ENCODE measurements around the gene AFF4.

DNA sequence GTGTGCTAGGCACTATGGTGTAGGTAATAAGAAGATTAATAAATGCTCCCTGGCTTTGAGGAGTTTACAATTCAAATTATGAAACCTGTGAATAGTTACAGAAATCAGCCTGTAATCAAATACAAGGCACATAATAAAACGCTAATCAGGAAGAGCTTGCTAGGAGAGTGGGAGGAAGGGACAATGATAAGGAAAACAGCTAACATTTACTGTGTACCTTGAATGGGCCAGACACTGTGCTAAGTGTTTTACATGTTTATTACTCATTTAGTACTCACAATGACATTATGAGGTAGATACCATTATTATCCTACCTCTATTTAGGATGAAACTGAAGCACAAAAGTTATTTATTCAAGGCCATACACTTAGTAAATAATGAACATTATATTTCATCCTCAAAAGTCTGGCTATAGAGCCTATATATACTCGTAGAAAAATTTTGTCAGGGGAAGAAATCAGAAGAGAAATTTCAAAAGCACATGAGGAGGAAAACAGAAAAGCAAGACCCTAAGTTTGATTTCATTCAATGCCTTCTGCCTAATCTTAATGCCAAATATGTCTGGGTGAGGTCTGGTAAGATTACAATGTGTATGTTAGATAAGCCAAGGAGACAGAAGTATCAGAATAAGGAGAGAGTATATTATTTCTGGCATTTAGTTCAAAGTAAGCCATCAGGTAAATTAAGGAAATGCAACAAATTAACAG, 35.9 kb downstream of the AFF4 start:
- no peak for TF ChIP-seq EP300 (IDR thresholded peaks at IDR 0.05)
- TF ChIP-seq BHLHE40 (IDR thresholded peaks at IDR 0.05; ENCODE audit: low read depth, low read length): no peak
- TF ChIP-seq POLR2A (IDR thresholded peaks at IDR 0.05; ENCODE audit: low read length): no peak
- TF ChIP-seq, protein P1, sequence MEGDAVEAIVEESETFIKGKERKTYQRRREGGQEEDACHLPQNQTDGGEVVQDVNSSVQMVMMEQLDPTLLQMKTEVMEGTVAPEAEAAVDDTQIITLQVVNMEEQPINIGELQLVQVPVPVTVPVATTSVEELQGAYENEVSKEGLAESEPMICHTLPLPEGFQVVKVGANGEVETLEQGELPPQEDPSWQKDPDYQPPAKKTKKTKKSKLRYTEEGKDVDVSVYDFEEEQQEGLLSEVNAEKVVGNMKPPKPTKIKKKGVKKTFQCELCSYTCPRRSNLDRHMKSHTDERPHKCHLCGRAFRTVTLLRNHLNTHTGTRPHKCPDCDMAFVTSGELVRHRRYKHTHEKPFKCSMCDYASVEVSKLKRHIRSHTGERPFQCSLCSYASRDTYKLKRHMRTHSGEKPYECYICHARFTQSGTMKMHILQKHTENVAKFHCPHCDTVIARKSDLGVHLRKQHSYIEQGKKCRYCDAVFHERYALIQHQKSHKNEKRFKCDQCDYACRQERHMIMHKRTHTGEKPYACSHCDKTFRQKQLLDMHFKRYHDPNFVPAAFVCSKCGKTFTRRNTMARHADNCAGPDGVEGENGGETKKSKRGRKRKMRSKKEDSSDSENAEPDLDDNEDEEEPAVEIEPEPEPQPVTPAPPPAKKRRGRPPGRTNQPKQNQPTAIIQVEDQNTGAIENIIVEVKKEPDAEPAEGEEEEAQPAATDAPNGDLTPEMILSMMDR (IDR thresholded peaks at IDR 0.05): no peak
- TF ChIP-seq, protein P2, sequence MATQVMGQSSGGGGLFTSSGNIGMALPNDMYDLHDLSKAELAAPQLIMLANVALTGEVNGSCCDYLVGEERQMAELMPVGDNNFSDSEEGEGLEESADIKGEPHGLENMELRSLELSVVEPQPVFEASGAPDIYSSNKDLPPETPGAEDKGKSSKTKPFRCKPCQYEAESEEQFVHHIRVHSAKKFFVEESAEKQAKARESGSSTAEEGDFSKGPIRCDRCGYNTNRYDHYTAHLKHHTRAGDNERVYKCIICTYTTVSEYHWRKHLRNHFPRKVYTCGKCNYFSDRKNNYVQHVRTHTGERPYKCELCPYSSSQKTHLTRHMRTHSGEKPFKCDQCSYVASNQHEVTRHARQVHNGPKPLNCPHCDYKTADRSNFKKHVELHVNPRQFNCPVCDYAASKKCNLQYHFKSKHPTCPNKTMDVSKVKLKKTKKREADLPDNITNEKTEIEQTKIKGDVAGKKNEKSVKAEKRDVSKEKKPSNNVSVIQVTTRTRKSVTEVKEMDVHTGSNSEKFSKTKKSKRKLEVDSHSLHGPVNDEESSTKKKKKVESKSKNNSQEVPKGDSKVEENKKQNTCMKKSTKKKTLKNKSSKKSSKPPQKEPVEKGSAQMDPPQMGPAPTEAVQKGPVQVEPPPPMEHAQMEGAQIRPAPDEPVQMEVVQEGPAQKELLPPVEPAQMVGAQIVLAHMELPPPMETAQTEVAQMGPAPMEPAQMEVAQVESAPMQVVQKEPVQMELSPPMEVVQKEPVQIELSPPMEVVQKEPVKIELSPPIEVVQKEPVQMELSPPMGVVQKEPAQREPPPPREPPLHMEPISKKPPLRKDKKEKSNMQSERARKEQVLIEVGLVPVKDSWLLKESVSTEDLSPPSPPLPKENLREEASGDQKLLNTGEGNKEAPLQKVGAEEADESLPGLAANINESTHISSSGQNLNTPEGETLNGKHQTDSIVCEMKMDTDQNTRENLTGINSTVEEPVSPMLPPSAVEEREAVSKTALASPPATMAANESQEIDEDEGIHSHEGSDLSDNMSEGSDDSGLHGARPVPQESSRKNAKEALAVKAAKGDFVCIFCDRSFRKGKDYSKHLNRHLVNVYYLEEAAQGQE (IDR thresholded peaks at IDR 0.05): no peak
- no peak for TF ChIP-seq MYC (IDR thresholded peaks at IDR 0.05; ENCODE audit: borderline replicate concordance, low read length)
- no peak for TF ChIP-seq SMC3 (IDR thresholded peaks at IDR 0.05)
- TF ChIP-seq RFX5 (IDR thresholded peaks at IDR 0.05): no peak
- TF ChIP-seq, protein P3, sequence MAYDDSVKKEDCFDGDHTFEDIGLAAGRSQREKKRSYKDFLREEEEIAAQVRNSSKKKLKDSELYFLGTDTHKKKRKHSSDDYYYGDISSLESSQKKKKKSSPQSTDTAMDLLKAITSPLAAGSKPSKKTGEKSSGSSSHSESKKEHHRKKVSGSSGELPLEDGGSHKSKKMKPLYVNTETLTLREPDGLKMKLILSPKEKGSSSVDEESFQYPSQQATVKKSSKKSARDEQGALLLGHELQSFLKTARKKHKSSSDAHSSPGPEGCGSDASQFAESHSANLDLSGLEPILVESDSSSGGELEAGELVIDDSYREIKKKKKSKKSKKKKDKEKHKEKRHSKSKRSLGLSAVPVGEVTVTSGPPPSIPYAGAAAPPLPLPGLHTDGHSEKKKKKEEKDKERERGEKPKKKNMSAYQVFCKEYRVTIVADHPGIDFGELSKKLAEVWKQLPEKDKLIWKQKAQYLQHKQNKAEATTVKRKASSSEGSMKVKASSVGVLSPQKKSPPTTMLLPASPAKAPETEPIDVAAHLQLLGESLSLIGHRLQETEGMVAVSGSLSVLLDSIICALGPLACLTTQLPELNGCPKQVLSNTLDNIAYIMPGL (CRISPR knock-in tag; IDR thresholded peaks at IDR 0.05; ENCODE audit: borderline replicate concordance): no peak
- TF ChIP-seq, protein P4, sequence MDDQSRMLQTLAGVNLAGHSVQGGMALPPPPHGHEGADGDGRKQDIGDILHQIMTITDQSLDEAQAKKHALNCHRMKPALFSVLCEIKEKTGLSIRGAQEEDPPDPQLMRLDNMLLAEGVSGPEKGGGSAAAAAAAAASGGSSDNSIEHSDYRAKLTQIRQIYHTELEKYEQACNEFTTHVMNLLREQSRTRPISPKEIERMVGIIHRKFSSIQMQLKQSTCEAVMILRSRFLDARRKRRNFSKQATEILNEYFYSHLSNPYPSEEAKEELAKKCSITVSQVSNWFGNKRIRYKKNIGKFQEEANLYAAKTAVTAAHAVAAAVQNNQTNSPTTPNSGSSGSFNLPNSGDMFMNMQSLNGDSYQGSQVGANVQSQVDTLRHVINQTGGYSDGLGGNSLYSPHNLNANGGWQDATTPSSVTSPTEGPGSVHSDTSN (IDR thresholded peaks at IDR 0.05): no peak
- TF ChIP-seq RNF2 (IDR thresholded peaks at IDR 0.05; ENCODE audit: borderline replicate concordance, low read depth): no peak
- no peak for TF ChIP-seq CHD2 (IDR thresholded peaks at IDR 0.05; ENCODE audit: low read length, partially characterized antibody)
- no peak for TF ChIP-seq RAD21 (conservative IDR thresholded peaks at IDR 0.05 in 1 of 2, IDR thresholded peaks at IDR 0.05 in 1 of 2)
- TF ChIP-seq EHF (CRISPR knock-in tag; IDR thresholded peaks at IDR 0.05): no peak

Measured in A549 (cell line).